Tibial artery (tissue), 4 donors: ENCODE measurements around the gene IL15.

Experiments
- DNase-seq, 2 donors: peaks; one replicate each; pipeline ENCODE4 v3.0.0-alpha.2; 2019
- H3K27ac ChIP-seq, 2 donors: fragments of 200-600 bp; sonication (generic) in 1 of 2; 1 replicate in 1 of 2; 2 replicates in 1 of 2; pipeline ENCODE4 v1.5.1; 2018 to 2019; ENCODE audit warnings: mild to moderate bottlenecking in 1 of 2
- H3K27me3 ChIP-seq, 2 donors: fragments of 200-600 bp; sonication (generic) in 1 of 2; one replicate each; pipeline versions ENCODE4 v1.5.1 to v1.6.0; 2016 to 2019
- H3K36me3 ChIP-seq, 3 donors: fragments of 200-600 bp; sonication (generic) in 2 of 3; one replicate each; pipeline ENCODE4 v1.5.1; 2016 to 2019; ENCODE audit warnings: mild to moderate bottlenecking in 2 of 3
- H3K4me1 ChIP-seq, 4 donors: fragments of 200-600 bp; sonication (generic) in 2 of 4; 1 replicate in 3 of 4; 2 replicates in 1 of 4; pipeline ENCODE4 v1.5.1; 2016 to 2019
- H3K4me3 ChIP-seq, 2 donors: fragments of 200-600 bp; sonication (generic) in 1 of 2; 1 replicate in 1 of 2; 2 replicates in 1 of 2; pipeline ENCODE4 v1.5.1; 2018 to 2019; ENCODE audit warnings: mild to moderate bottlenecking in 2 of 2
- H3K9me3 ChIP-seq, 3 donors: fragments of 200-600 bp; sonication (generic) in 1 of 3; one replicate each; pipeline ENCODE4 v1.5.1; 2016 to 2019
- CTCF ChIP-seq, 2 experiments: fragments of 200-600 bp in 1 of 2; fragments of 450-650 bp in 1 of 2; IDR thresholded peaks; one replicate each; pipeline ENCODE4 v1.5.1; 2017 to 2019; ENCODE audit warnings: antibody characterized with exemption in 2 of 2, mild to moderate bottlenecking in 1 of 2, moderate library complexity in 1 of 2
- intact Hi-C: fragments of 100-400 bp; cut with DNase I; formaldehyde crosslinking; loops from one replicate; pipeline ENCODE4 v1.15.0; 2023; ENCODE audit warnings: low total_unique reads

Gene IL15

GRCh38 chr4:141646969-141647368 is 10.6 kb downstream of the IL15 start:
- intact Hi-C loops, result no loop called here
- Histone ChIP-seq H3K27ac (peak overlapping the region; percentile 35 to 40), H3K4me1 (peaks cover 0 to 31% (median under 1%) of the 10 kb centered on the region in 4 donors), H3K9me3 (no peaks in the 10 kb centered on the region), H3K4me3 (no peak overlapping the region), H3K27me3 (no peaks in the 10 kb centered on the region), H3K36me3 (no peaks in the 10 kb centered on the region)
- no peak for DNase-seq
- no peak for TF ChIP-seq CTCF (IDR thresholded peaks at IDR 0.05)

- intact Hi-C loops, result no loop called here
These were observed 11.6 kb downstream of the IL15 start for GRCh38 chr4:141647966-141648365.

GRCh38 chr4:141652161-141652778 is 15.9 kb downstream of the IL15 start:
- H3K27ac ChIP-seq, result peak overlapping the region; percentile 72 to 79
- TF ChIP-seq CTCF (IDR thresholded peaks at IDR 0.05), result no peak
- intact Hi-C loops, result no loop called here

More at GRCh38 chr4:141647966-141648365, 11.6 kb downstream of the IL15 start:
- no peaks in the 10 kb centered on the region for H3K27me3 ChIP-seq
- H3K36me3 ChIP-seq, result no peaks in the 10 kb centered on the region
- H3K9me3 ChIP-seq, result no peaks in the 10 kb centered on the region
- no peak overlapping the region for H3K4me3 ChIP-seq
- TF ChIP-seq CTCF (IDR thresholded peaks at IDR 0.05), result no peak
- no peak for DNase-seq
- H3K4me1 ChIP-seq, result peaks cover 0 to 41% (median 8%) of the 10 kb centered on the region in 4 donors
- H3K27ac ChIP-seq, result peak overlapping the region in 1 of 2 donors; percentile 35

GRCh38 chr4:141654098-141654497 is 17.7 kb downstream of the IL15 start:
- peak in 1 of 2 experiments; percentile 20 for TF ChIP-seq CTCF (IDR thresholded peaks at IDR 0.05)
- intact Hi-C loops, result no loop called here
- Histone ChIP-seq H3K36me3 (no peaks in the 10 kb centered on the region), H3K9me3 (no peaks in the 10 kb centered on the region), H3K27me3 (no peaks in the 10 kb centered on the region), H3K27ac (peak overlapping the region in 1 of 2 donors; percentile 31), H3K4me1 (peaks cover 0 to 34% (median 11%) of the 10 kb centered on the region in 4 donors), H3K4me3 (no peak overlapping the region)
- DNase-seq, result no peak

More at GRCh38 chr4:141652161-141652778, 15.9 kb downstream of the IL15 start:
- no peak overlapping the region for H3K4me3 ChIP-seq
- H3K9me3 ChIP-seq, result no peaks in the 10 kb centered on the region
- no peak for DNase-seq
- H3K36me3 ChIP-seq, result no peaks in the 10 kb centered on the region
- H3K4me1 ChIP-seq, result peaks cover 0 to 53% (median 11%) of the 10 kb centered on the region in 4 donors
- H3K27me3 ChIP-seq, result no peaks in the 10 kb centered on the region

- no peak for DNase-seq
- TF ChIP-seq CTCF (IDR thresholded peaks at IDR 0.05), result no peak
- intact Hi-C loops, result no loop called here
- Histone ChIP-seq H3K27me3 (no peaks in the 10 kb centered on the region), H3K27ac (no peak overlapping the region), H3K9me3 (no peaks in the 10 kb centered on the region), H3K4me3 (no peak overlapping the region), H3K4me1 (peaks cover 0 to 32% (median 11%) of the 10 kb centered on the region in 4 donors), H3K36me3 (no peaks in the 10 kb centered on the region)
These were observed 19.6 kb downstream of the IL15 start for GRCh38 chr4:141656031-141656430.
